Measurements from ENCODE around the gene DCDC1. TPM values are rescaled to one million over a fixed set of nuclear protein-coding genes. Genes with fewer than 3 reads are reported as not detected.
"Not testable (repeated sequence)": the region's sequence is repeated elsewhere in the genome, so short reads cannot be mapped to it uniquely, and the experiment has no call there.

The DCDC1 gene
- total RNA-seq, 1 experiment from 2014 or later = not detected

- DNase-seq (ENCODE audit: low read depth) = no peak
Observed at GRCh38 chr11:30991802-30992512, 377.6 kb downstream of the DCDC1 start.

GRCh38 chr11:30991376-30991775 is 378.2 kb downstream of the DCDC1 start:
- DNase-seq (ENCODE audit: low read depth) = no peak

GRCh38 chr11:30990625-30991296 is 378.8 kb downstream of the DCDC1 start:
- DNase-seq (ENCODE audit: low read depth) = no peak

- DNase-seq (ENCODE audit: low read depth) = no peak
Observed at GRCh38 chr11:30987819-30988218, 381.7 kb downstream of the DCDC1 start.

- DNase-seq (ENCODE audit: low read depth) = no peak
Observed at GRCh38 chr11:30985536-30985935, 384.0 kb downstream of the DCDC1 start.

GRCh38 chr11:30984827-30985226 is 384.7 kb downstream of the DCDC1 start:
- DNase-seq (ENCODE audit: low read depth) = peak; percentile 66

GRCh38 chr11:30984442-30984816 is 385.1 kb downstream of the DCDC1 start:
- DNase-seq (ENCODE audit: low read depth) = peak; percentile 60

- no peak for DNase-seq (ENCODE audit: low read depth)
Observed at GRCh38 chr11:30983776-30984441, 385.6 kb downstream of the DCDC1 start.

GRCh38 chr11:30983143-30983542 is 386.4 kb downstream of the DCDC1 start:
- DNase-seq (ENCODE audit: low read depth) = no peak

GRCh38 chr11:30967579-30967978 is 402.0 kb downstream of the DCDC1 start:
- no peak for DNase-seq (ENCODE audit: low read depth)

- DNase-seq (ENCODE audit: low read depth) = peak; percentile 32
Observed at GRCh38 chr11:30960387-30960992, 409.0 kb downstream of the DCDC1 start.

GRCh38 chr11:30956751-30957150 is 412.8 kb downstream of the DCDC1 start:
- DNase-seq (ENCODE audit: low read depth) = no peak

- DNase-seq (ENCODE audit: low read depth) = no peak
Observed at GRCh38 chr11:30949838-30950237, 419.7 kb downstream of the DCDC1 start.

- DNase-seq (ENCODE audit: low read depth) = not testable (repeated sequence)
Observed at GRCh38 chr11:30947715-30948114, 421.8 kb downstream of the DCDC1 start.

GRCh38 chr11:30938810-30939209 is 430.7 kb downstream of the DCDC1 start:
- DNase-seq (ENCODE audit: low read depth) = peak; percentile 28

- DNase-seq (ENCODE audit: low read depth) = no peak
Observed at GRCh38 chr11:30938171-30938570, 431.4 kb downstream of the DCDC1 start.

GRCh38 chr11:30936491-30936890 is 433.0 kb downstream of the DCDC1 start:
- no peak for DNase-seq (ENCODE audit: low read depth)

GRCh38 chr11:30935861-30936260 is 433.7 kb downstream of the DCDC1 start:
- peak; percentile 51 for DNase-seq (ENCODE audit: low read depth)

- DNase-seq (ENCODE audit: low read depth) = no peak
Observed at GRCh38 chr11:30926130-30926529, 443.4 kb downstream of the DCDC1 start.

- no peak for DNase-seq (ENCODE audit: low read depth)
Observed at GRCh38 chr11:30921811-30922210, 447.7 kb downstream of the DCDC1 start.

- peak; percentile 27 for DNase-seq (ENCODE audit: low read depth)
Observed at GRCh38 chr11:30919389-30920152, 450.0 kb downstream of the DCDC1 start.
